ENCODE data around the gene MAN1B1.

Gene MAN1B1

GRCh38 chr9:137079401-137079787 is 7.4 kb upstream of the MAN1B1 start:
- H3K27ac ChIP-seq (ENCODE audit: low read depth, low read length): no peak overlapping the region
- no peak overlapping the region for H4K91ac ChIP-seq (ENCODE audit: low read depth, low read length)
- no peak overlapping the region for H3K9ac ChIP-seq (ENCODE audit: low read length)
- peaks cover 3% of the 10 kb centered on the region for H3K79me1 ChIP-seq (ENCODE audit: low read length)
- H3K9me3 ChIP-seq (ENCODE audit: insufficient read depth, low read depth, low read length): peaks cover 9% of the 10 kb centered on the region
- H2BK12ac ChIP-seq (ENCODE audit: low read length): no peak overlapping the region
- H3K18ac ChIP-seq (ENCODE audit: low read length): no peak overlapping the region
- H3K79me2 ChIP-seq (ENCODE audit: control insufficient read depth, insufficient read depth, low read length, poor library complexity): no peaks in the 10 kb centered on the region
- H3K36me3 ChIP-seq (ENCODE audit: control insufficient read depth in 1 of 2, insufficient read depth in 2 of 2, low read length in 2 of 2): peaks cover 0 to 2% of the 10 kb centered on the region in 2 experiments
- H3K27me3 ChIP-seq (ENCODE audit: insufficient read depth, low read length): peaks cover 22% of the 10 kb centered on the region
- no peak overlapping the region for H4K8ac ChIP-seq (ENCODE audit: low read depth, low read length)
- no peak overlapping the region for H2AK5ac ChIP-seq (ENCODE audit: low read length)
- no peak overlapping the region for H2AFZ ChIP-seq (ENCODE audit: insufficient read depth, low read length, poor library complexity)
- WGBS (ENCODE audit: extremely low coverage, insufficient coverage, insufficient read length): no CpG with 5 or more reads among the region's 13 CpGs
- no peak overlapping the region for H3K4me3 ChIP-seq (ENCODE audit: low read depth, low read length)
- peaks cover 10 to 14% of the 10 kb centered on the region in 2 experiments for H3K4me1 ChIP-seq (ENCODE audit: control insufficient read depth in 1 of 2, insufficient read depth in 2 of 2, low read length in 2 of 2)
- DNase-seq: no peak
- H4K12ac ChIP-seq (ENCODE audit: low read depth, low read length): no peak overlapping the region
- H3K4ac ChIP-seq (ENCODE audit: low read depth, low read length): no peak overlapping the region
- H3K4me2 ChIP-seq (ENCODE audit: low read length): no peak overlapping the region
- H3K14ac ChIP-seq (ENCODE audit: low read length): no peak overlapping the region
- H3K23ac ChIP-seq (ENCODE audit: low read length): no peak overlapping the region
- no peak overlapping the region for H2BK5ac ChIP-seq (ENCODE audit: low read depth, low read length, poor library complexity)
- no peak overlapping the region for H2BK120ac ChIP-seq (ENCODE audit: insufficient read depth, low read length, poor library complexity)

- Histone ChIP-seq H2AK5ac (ENCODE audit: low read length) (no peak overlapping the region), H3K9me3 (ENCODE audit: insufficient read depth, low read depth, low read length) (peaks cover 9% of the 10 kb centered on the region), H3K27ac (ENCODE audit: low read depth, low read length) (no peak overlapping the region), H4K12ac (ENCODE audit: low read depth, low read length) (no peak overlapping the region), H2BK120ac (ENCODE audit: insufficient read depth, low read length, poor library complexity) (no peak overlapping the region), H4K8ac (ENCODE audit: low read depth, low read length) (no peak overlapping the region), H3K79me1 (ENCODE audit: low read length) (peaks cover 3% of the 10 kb centered on the region), H3K79me2 (ENCODE audit: control insufficient read depth, insufficient read depth, low read length, poor library complexity) (no peaks in the 10 kb centered on the region), H3K4me2 (ENCODE audit: low read length) (no peak overlapping the region), H3K4me1 (ENCODE audit: control insufficient read depth in 1 of 2, insufficient read depth in 2 of 2, low read length in 2 of 2) (peaks cover 10 to 14% of the 10 kb centered on the region in 2 experiments), H3K4me3 (ENCODE audit: low read depth, low read length) (no peak overlapping the region), H3K27me3 (ENCODE audit: insufficient read depth, low read length) (peaks cover 22% of the 10 kb centered on the region), H3K9ac (ENCODE audit: low read length) (no peak overlapping the region), H2AFZ (ENCODE audit: insufficient read depth, low read length, poor library complexity) (no peak overlapping the region), H3K23ac (ENCODE audit: low read length) (no peak overlapping the region), H3K4ac (ENCODE audit: low read depth, low read length) (no peak overlapping the region), H3K36me3 (ENCODE audit: control insufficient read depth in 1 of 2, insufficient read depth in 2 of 2, low read length in 2 of 2) (peaks cover 0 to 2% of the 10 kb centered on the region in 2 experiments), H2BK12ac (ENCODE audit: low read length) (no peak overlapping the region), H3K18ac (ENCODE audit: low read length) (no peak overlapping the region), H3K14ac (ENCODE audit: low read length) (no peak overlapping the region), H4K91ac (ENCODE audit: low read depth, low read length) (no peak overlapping the region), H2BK5ac (ENCODE audit: low read depth, low read length, poor library complexity) (no peak overlapping the region)
- WGBS (ENCODE audit: extremely low coverage, insufficient coverage, insufficient read length): no CpG with 5 or more reads among the region's 24 CpGs
- no peak for DNase-seq
Observed at GRCh38 chr9:137080260-137081122, 6.3 kb upstream of the MAN1B1 start.

GRCh38 chr9:137082222-137082924 is 4.4 kb upstream of the MAN1B1 start:
- Histone ChIP-seq H3K79me2 (ENCODE audit: control insufficient read depth, insufficient read depth, low read length, poor library complexity) (peaks cover 7% of the 10 kb centered on the region), H3K4me3 (ENCODE audit: low read depth, low read length) (peak overlapping the region; percentile 12), H2AK5ac (ENCODE audit: low read length) (no peak overlapping the region), H3K4me1 (ENCODE audit: control insufficient read depth in 1 of 2, insufficient read depth in 2 of 2, low read length in 2 of 2) (peaks cover 18 to 21% of the 10 kb centered on the region in 2 experiments), H3K14ac (ENCODE audit: low read length) (no peak overlapping the region), H2BK12ac (ENCODE audit: low read length) (no peak overlapping the region), H3K23ac (ENCODE audit: low read length) (no peak overlapping the region), H3K18ac (ENCODE audit: low read length) (no peak overlapping the region), H3K79me1 (ENCODE audit: low read length) (peaks cover 15% of the 10 kb centered on the region), H3K36me3 (ENCODE audit: control insufficient read depth in 1 of 2, insufficient read depth in 2 of 2, low read length in 2 of 2) (peaks cover 0 to 2% of the 10 kb centered on the region in 2 experiments), H3K27me3 (ENCODE audit: insufficient read depth, low read length) (peaks cover 15% of the 10 kb centered on the region), H3K4me2 (ENCODE audit: low read length) (no peak overlapping the region), H2BK120ac (ENCODE audit: insufficient read depth, low read length, poor library complexity) (no peak overlapping the region), H3K9me3 (ENCODE audit: insufficient read depth, low read depth, low read length) (peaks cover 6% of the 10 kb centered on the region), H4K12ac (ENCODE audit: low read depth, low read length) (no peak overlapping the region), H4K8ac (ENCODE audit: low read depth, low read length) (no peak overlapping the region), H4K91ac (ENCODE audit: low read depth, low read length) (no peak overlapping the region), H3K27ac (ENCODE audit: low read depth, low read length) (no peak overlapping the region), H3K4ac (ENCODE audit: low read depth, low read length) (no peak overlapping the region), H2BK5ac (ENCODE audit: low read depth, low read length, poor library complexity) (no peak overlapping the region), H3K9ac (ENCODE audit: low read length) (no peak overlapping the region), H2AFZ (ENCODE audit: insufficient read depth, low read length, poor library complexity) (no peak overlapping the region)
- WGBS (ENCODE audit: extremely low coverage, insufficient coverage, insufficient read length): no CpG with 5 or more reads among the region's 16 CpGs
- DNase-seq: no peak

- Histone ChIP-seq H3K18ac (ENCODE audit: low read length) (no peak overlapping the region), H2AK5ac (ENCODE audit: low read length) (no peak overlapping the region), H3K14ac (ENCODE audit: low read length) (no peak overlapping the region), H2AFZ (ENCODE audit: insufficient read depth, low read length, poor library complexity) (no peak overlapping the region), H3K4me2 (ENCODE audit: low read length) (no peak overlapping the region), H3K79me1 (ENCODE audit: low read length) (peaks cover 14% of the 10 kb centered on the region), H2BK12ac (ENCODE audit: low read length) (no peak overlapping the region), H4K12ac (ENCODE audit: low read depth, low read length) (no peak overlapping the region), H3K4me3 (ENCODE audit: low read depth, low read length) (peak overlapping the region; percentile 12), H3K9ac (ENCODE audit: low read length) (no peak overlapping the region), H4K91ac (ENCODE audit: low read depth, low read length) (no peak overlapping the region), H3K4ac (ENCODE audit: low read depth, low read length) (no peak overlapping the region), H4K8ac (ENCODE audit: low read depth, low read length) (no peak overlapping the region), H2BK120ac (ENCODE audit: insufficient read depth, low read length, poor library complexity) (no peak overlapping the region), H3K23ac (ENCODE audit: low read length) (no peak overlapping the region), H3K4me1 (ENCODE audit: control insufficient read depth in 1 of 2, insufficient read depth in 2 of 2, low read length in 2 of 2) (peaks cover 21% of the 10 kb centered on the region in 2 experiments), H3K27ac (ENCODE audit: low read depth, low read length) (no peak overlapping the region), H3K36me3 (ENCODE audit: control insufficient read depth in 1 of 2, insufficient read depth in 2 of 2, low read length in 2 of 2) (peaks cover 0 to 2% of the 10 kb centered on the region in 2 experiments), H2BK5ac (ENCODE audit: low read depth, low read length, poor library complexity) (no peak overlapping the region), H3K79me2 (ENCODE audit: control insufficient read depth, insufficient read depth, low read length, poor library complexity) (peaks cover 7% of the 10 kb centered on the region), H3K9me3 (ENCODE audit: insufficient read depth, low read depth, low read length) (peaks cover 5% of the 10 kb centered on the region), H3K27me3 (ENCODE audit: insufficient read depth, low read length) (peaks cover 10% of the 10 kb centered on the region)
- no CpG with 5 or more reads among the region's 8 CpGs for WGBS (ENCODE audit: extremely low coverage, insufficient coverage, insufficient read length)
- DNase-seq: no peak
Observed at GRCh38 chr9:137082925-137083290, 3.9 kb upstream of the MAN1B1 start.

Measured in trophoblast cell (in vitro differentiated cells and primary cell).